Prostate gland (tissue), 2 donors: ENCODE results near the gene UVSSA. TPM values are rescaled to one million over a fixed set of nuclear protein-coding genes. Genes with fewer than 3 reads are reported as not detected.
A peak's percentile ranks its signal among the peaks of the same experiment; 100 is the strongest.

Experiments
- DNase-seq: peaks from one replicate; pipeline ENCODE4 v3.0.0-alpha.2; 2019; ENCODE audit warnings: low spot score
- H3K27ac ChIP-seq, 2 donors: fragments of 200-600 bp; sonication (generic); 2 replicates each; pipeline ENCODE4 v1.5.1; 2017 to 2019
- H3K27me3 ChIP-seq: fragments of 200-600 bp; sonication (generic); replicated peaks from 2 replicates; pipeline ENCODE4 v1.5.1; 2019; ENCODE audit not compliant: insufficient read depth
- H3K36me3 ChIP-seq, 2 donors: fragments of 200-600 bp; sonication (generic); 1 replicate in 1 of 2; 2 replicates in 1 of 2; pipeline versions ENCODE4 v1.5.1 to v1.8.1; 2017 to 2019
- H3K4me1 ChIP-seq: fragments of 200-600 bp; sonication (generic); replicated peaks from 2 replicates; pipeline ENCODE4 v1.5.1; 2019
- H3K4me3 ChIP-seq, 2 donors: fragments of 200-600 bp; sonication (generic); 2 replicates each; pipeline ENCODE4 v1.5.1; 2017 to 2019
- H3K9me3 ChIP-seq: fragments of 200-600 bp; sonication (generic); 2 replicates; pipeline ENCODE4 v1.5.1; 2017
- POLR2A ChIP-seq: fragments of 450-650 bp; IDR thresholded peaks from one replicate; pipeline ENCODE4 v1.6.1; 2016; ENCODE audit warnings: antibody characterized with exemption, mild to moderate bottlenecking
- POLR2AphosphoS5 ChIP-seq: sonication (generic); formaldehyde crosslinking; IDR thresholded peaks from one replicate; pipeline ENCODE4 v1.6.1; 2017; ENCODE audit warnings: antibody characterized with exemption
- WGBS: methylation state at CpG from one replicate; pipeline ENCODE4 v1.1.5; 2018; 5-methylcytosine and 5-hydroxymethylcytosine counted together
- intact Hi-C: fragments of 100-400 bp; cut with DNase I; formaldehyde crosslinking; loops from one replicate; pipeline ENCODE4 v1.14.2; 2022
- total RNA-seq, 2 donors: library from RNA; depleted of rRNA; stranded (reverse); fragments of >200 nt; gene quantifications; one replicate each; pipeline ENCODE4 v1.1.0, GENCODE V29; 2016
- TF ChIP-seq, protein P1 (sequence below), 4 experiments: fragments of 200-600 bp in 2 of 4; fragments of 450-650 bp in 2 of 4; sonication (generic) in 2 of 4; IDR thresholded peaks; 1 replicate in 3 of 4; 2 replicates in 1 of 4; pipeline ENCODE4 v1.5.1; 2016 to 2019; ENCODE audit warnings: antibody characterized with exemption in 4 of 4, mild to moderate bottlenecking in 2 of 4, moderate library complexity in 2 of 4

UVSSA gene
- total RNA-seq, 2 donors from 2014 or later = 20.8 to 47.9 TPM

DNA sequence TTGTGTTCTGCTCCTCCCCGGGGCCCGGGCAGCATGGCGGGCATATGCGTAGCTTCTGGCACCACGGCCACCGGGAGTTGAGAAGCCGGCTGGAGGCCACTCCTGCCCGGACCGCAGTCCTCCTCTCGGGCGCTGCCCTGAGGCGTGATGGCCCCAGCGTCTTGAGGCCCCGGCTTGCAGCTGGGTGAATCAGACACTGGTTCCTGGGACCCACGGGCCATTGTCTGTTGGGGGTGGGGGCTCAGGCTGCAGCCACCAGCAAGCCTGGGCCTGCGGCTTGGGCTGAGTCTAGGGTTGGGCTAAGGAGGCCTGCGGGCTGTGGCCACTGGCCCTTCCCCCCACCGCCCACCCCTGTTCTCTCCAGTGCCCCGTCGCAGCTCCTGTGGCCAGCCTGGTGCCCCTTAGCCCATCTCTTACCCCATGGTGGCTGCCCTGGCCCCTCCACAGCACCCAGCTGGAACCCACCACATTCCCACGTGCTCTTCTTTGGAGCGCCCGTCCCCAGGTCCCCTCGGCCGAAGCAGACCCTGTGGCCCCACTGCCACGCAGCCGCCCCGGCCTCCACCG lies 6.7 kb upstream of the UVSSA start:
- intact Hi-C loops = no loop called here

DNA sequence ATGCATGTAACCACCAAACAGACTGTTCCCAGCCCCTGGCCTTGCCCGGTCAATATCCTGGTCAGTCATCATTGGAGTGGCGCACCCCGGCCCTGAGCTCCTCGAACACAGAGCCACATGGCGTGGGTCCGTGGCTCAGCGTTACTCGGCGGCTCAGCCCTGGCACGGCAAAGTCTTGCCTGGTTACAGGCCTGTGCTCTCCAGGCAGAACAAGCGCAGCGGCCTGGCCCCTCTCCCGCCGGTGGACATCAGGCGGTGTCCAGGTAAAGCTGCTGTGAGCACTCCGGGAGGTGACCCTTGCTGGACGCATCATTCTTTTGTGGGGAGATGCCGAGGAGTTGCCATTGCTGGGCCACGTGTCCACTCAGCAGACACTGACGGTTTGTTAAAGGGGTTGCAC lies 6.1 kb upstream of the UVSSA start:
- 96% methylated on average over 20 of the region's 20 CpGs for WGBS
- no peaks in the 10 kb centered on the region for H3K9me3 ChIP-seq
- intact Hi-C loops = no loop called here
- H3K4me1 ChIP-seq = no peaks in the 10 kb centered on the region
- H3K4me3 ChIP-seq = no peak overlapping the region
- H3K27ac ChIP-seq = no peak overlapping the region
- TF ChIP-seq, protein P1, sequence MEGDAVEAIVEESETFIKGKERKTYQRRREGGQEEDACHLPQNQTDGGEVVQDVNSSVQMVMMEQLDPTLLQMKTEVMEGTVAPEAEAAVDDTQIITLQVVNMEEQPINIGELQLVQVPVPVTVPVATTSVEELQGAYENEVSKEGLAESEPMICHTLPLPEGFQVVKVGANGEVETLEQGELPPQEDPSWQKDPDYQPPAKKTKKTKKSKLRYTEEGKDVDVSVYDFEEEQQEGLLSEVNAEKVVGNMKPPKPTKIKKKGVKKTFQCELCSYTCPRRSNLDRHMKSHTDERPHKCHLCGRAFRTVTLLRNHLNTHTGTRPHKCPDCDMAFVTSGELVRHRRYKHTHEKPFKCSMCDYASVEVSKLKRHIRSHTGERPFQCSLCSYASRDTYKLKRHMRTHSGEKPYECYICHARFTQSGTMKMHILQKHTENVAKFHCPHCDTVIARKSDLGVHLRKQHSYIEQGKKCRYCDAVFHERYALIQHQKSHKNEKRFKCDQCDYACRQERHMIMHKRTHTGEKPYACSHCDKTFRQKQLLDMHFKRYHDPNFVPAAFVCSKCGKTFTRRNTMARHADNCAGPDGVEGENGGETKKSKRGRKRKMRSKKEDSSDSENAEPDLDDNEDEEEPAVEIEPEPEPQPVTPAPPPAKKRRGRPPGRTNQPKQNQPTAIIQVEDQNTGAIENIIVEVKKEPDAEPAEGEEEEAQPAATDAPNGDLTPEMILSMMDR (IDR thresholded peaks at IDR 0.05) = no peak
- no peak for TF ChIP-seq POLR2A
- peaks cover 6 to 11% of the 10 kb centered on the region in 2 donors for H3K36me3 ChIP-seq
- no peaks in the 10 kb centered on the region for H3K27me3 ChIP-seq
- DNase-seq = no peak

More for the DNA sequence above, 6.7 kb upstream of the UVSSA start:
- no peak for TF ChIP-seq POLR2A
- TF ChIP-seq, protein P1 (IDR thresholded peaks at IDR 0.05) = no peak
- no peak for TF ChIP-seq POLR2AphosphoS5
- H3K4me3 ChIP-seq = no peak overlapping the region
- no peaks in the 10 kb centered on the region for H3K27me3 ChIP-seq
- H3K9me3 ChIP-seq = no peaks in the 10 kb centered on the region
- no peaks in the 10 kb centered on the region for H3K4me1 ChIP-seq
- no peak for DNase-seq
- 91% methylated on average over 23 of the region's 29 CpGs for WGBS
- H3K27ac ChIP-seq = no peak overlapping the region
- peaks cover 6 to 11% of the 10 kb centered on the region in 2 donors for H3K36me3 ChIP-seq

DNA sequence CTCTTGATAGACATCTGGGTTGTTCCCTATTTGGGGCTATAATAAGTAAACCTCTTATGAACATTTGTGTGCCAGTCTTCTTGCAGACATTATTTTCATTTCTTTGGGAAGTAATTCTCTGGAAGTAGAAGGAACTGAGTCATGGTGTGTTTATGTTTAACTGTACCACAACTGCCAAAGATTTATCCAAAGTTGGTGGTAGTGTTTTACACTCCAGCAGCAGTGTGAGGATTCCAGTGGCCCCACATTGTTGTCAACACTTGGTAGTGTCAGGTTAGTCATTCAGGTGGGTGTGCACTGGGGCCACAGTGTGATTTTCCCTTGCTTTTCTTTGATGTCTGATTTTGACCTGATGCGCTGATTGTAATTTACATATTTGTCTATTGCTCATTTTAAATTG lies 5.0 kb upstream of the UVSSA start:
- Histone ChIP-seq H3K4me1 (no peaks in the 10 kb centered on the region), H3K4me3 (no peak overlapping the region), H3K36me3 (peaks cover 6 to 11% of the 10 kb centered on the region in 2 donors), H3K9me3 (no peaks in the 10 kb centered on the region), H3K27ac (no peak overlapping the region), H3K27me3 (no peaks in the 10 kb centered on the region)
- TF ChIP-seq, protein P1 (IDR thresholded peaks at IDR 0.05) = no peak
- no peak for TF ChIP-seq POLR2AphosphoS5
- no peak for TF ChIP-seq POLR2A
- no peak for DNase-seq
- 100% methylated on average over 1 of the region's 1 CpG for WGBS
- intact Hi-C loops = no loop called here

DNA sequence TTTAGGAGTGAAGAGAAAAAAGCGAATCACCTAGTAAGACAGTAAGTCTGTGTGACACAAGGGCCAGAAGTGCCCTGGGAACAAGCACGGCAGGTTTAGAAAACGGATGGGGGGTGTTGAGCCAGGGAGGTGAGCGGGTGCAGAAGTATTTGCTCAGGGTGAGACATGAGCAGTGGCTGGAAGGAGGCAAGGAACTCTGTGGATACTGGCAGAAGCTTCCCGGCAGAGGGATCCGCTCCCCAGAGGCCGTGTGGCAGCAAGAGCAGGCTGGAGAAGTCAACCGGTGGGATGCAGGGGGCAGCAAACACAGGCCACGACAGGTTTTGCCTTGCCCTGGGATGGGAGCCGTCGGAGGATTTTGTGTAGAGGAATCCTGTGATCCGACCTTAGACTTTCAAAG lies 2.3 kb upstream of the UVSSA start:
- peaks cover 0 to 6% of the 10 kb centered on the region in 2 donors for H3K36me3 ChIP-seq
- no peaks in the 10 kb centered on the region for H3K27me3 ChIP-seq
- DNase-seq = peak; percentile 55
- peak; percentile 43 for TF ChIP-seq POLR2AphosphoS5
- TF ChIP-seq, protein P1 (IDR thresholded peaks at IDR 0.05) = no peak
- H3K4me1 ChIP-seq = peaks cover 13% of the 10 kb centered on the region
- H3K4me3 ChIP-seq = no peak overlapping the region
- peak overlapping the region; percentile 24 to 56 for H3K27ac ChIP-seq
- H3K9me3 ChIP-seq = no peaks in the 10 kb centered on the region
- intact Hi-C loops = loop anchor here (5.0 kb wide), 2 partner anchors 52 to 177 kb away; no protein-coding TSS in a partner anchor
- 57% methylated on average over 12 of the region's 12 CpGs for WGBS
